ENCODE data around the gene SSUH2.
"Not testable (repeated sequence)": the region's sequence is repeated elsewhere in the genome, so short reads cannot be mapped to it uniquely, and the experiment has no call there.

The SSUH2 gene

DNA sequence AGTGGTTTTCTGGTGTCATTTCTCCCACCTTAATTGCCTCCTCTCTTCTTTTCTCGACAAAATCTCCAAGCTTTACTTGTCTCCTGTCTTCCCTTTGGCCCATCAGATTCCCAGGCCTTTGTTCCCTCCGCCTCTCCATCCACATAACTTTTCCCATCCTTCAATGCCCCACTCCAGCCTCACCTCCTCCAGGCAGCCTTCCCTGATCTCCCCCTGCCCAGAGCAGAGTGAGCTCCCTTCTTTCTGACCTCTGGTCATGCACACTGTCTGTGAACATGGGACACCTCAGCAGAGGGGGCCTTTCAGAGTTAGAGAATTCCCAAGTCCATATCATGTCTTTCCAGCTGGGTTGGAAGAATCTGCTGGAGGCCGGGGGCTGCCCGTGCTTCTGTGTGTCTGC is 14.6 kb upstream of the SSUH2 start:
- no peak for DNase-seq (ENCODE audit: low read depth)

DNA sequence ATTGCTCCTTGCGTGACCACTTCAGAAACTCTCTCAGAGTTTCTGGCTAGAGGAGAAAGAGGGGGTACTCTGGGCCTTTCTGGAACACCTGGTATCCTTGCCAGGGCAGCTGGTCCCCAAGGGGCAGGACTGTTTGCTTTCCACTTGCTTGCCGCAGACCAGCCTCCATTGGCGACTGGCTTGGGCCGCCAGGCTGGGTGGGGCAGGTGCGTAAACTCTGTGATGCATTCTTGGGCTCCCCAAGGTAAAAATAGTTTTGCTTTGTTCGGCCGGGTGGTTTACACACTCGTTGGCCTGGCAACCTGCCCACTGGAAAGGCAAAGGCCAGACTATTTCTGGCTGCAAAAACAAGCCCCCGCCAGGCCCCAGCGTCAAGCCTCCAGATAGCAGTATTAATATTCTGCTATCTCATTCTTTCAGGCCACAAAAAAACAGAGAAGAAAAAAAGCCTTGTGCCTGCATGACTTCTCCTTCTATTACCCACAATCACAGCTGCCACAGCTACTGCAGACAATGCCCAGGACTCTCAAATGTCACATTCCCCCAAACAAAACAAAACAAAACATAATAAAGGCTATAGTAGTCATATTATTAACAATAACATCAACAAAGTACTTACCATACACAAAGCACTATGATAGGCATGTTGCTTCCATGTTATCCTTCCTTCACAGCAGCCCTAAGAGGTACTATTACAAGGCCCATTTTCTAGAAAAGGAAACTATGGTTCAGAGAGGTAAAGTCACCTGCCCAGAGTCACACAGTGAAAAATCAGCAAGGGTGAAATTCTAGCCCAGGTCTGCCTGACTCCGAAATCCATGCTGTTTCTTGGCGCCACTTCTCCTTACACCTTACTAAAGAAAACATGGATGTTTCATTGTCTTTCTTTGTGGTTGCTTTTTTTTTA is 14.0 kb upstream of the SSUH2 start:
- no peak for DNase-seq (ENCODE audit: low read depth)

DNA sequence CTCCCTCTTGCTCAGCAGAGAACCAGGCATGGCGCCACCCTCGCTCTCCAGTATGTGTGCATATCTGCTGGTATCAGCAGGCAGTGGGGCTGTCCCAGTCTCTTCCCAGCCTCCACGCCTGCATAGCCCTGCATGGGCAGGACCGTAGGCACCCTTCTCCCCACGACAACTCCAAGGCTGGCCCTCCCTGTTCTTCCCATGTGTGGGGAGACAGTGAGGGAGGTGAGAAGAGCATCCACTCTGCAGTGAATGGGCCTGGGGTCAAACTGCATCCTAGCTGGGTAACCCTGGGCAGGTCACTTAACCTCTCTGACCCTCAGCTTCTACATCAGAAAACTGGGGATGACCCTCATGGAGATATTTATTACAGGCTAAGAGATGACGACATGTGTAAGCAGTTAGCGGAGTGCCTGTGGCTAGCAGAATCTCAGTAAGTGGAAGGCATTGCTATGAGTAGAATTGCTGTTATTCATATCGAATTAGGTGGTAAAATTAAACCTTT is 13.3 kb upstream of the SSUH2 start:
- no peak for DNase-seq (ENCODE audit: low read depth)

DNA sequence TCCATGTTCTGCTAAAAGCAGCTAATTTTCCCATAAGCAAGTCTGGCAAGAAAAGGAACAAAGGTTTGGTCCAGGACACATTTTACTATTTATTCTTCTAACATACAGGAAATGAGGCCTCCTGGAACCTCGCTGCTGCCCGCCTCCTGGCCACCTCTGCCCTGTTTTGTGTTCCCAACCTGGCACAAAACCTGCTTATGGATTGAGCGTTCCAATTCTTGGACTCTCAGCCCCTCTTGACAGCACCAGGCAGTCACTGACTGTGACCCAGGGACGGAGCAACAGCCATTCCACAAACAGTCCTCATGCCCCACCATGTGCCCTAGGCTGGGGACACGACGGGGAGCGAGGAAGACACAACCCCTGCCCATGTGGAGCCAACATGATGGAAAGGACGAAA is 11.6 kb upstream of the SSUH2 start:
- DNase-seq (ENCODE audit: low read depth): no peak

DNA sequence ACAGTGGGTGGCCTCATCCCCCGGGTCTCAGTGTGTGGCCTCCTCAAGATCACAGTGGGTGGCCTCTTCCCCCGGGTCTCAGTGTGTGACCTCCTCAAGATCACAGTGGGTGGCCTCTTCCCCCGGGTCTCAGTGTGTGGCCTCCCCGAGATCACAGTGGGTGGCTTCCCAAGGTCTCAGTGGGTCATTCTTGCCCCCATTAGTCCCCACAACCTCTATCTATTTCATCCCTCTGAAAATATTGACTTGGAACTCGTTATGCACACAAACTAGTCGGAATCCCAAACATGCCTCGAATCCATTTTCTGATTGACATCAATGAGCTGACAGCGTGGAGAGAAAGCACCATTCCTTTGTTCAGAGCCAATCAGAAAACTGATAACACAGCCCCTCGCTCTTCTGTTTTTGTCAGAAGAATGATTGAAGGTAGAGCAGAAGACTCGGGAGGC is 10.8 kb upstream of the SSUH2 start:
- DNase-seq (ENCODE audit: low read depth): no peak

DNA sequence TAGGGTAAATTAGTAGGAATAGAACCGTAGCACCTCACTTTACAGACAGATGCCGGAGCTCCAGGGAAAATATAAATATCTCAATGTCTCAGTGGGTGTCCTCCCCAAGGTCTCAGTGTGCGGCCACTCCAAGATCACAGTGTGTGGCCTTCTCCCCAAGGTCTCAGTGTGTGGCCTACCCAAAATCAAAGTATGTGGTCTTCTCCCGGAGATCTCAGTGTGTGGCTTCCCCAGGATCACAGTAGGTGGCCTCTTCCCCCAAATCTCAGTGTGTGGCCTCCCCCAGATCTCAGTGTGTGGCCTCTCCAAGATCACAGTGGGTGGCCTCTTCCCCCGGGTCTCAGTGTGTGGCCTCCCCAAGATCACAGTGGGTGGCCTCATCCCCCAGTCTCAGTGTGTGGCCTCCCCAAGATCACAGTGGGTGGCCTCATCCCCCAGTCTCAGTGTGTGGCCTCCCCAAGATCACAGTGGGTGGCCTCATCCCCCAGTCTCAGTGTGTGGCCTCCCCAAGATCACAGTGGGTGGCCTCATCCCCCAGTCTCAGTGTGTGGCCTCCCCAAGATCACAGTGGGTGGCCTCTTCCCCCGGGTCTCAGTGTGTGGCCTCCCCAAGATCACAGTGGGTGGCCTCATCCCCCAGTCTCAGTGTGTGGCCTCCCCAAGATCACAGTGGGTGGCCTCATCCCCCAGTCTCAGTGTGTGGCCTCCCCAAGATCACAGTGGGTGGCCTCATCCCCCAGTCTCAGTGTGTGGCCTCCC is 10.2 kb upstream of the SSUH2 start:
- not testable (repeated sequence) for DNase-seq (ENCODE audit: low read depth)

DNA sequence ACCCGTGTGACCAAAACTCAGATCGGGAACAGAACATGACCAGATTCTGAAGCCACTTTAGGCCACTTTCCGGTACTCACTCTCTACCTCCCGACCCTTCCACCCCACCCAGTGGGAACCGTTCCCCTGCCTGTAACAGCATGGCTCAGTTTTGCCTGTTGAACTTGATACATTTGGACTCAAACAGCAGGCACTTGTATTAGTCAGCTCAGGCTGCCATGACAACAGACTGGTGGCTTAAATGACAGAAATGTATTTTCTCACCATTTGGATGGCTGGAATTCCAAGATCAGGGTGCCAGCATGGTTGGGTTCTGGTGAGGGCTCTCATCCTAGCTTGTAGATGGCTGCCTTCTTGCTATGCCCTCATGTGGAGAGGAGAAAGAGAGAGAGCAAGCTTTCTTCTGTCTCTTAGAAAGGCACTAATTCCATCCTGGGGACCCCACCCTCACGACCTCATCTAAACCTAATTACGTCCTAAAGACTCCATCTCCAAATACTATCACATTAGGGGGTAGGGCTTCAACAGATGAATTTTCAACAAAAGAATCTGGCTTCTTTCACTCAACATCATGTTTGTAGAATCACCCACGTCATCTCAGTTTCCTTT is 9.3 kb upstream of the SSUH2 start:
- DNase-seq (ENCODE audit: low read depth): no peak

DNA sequence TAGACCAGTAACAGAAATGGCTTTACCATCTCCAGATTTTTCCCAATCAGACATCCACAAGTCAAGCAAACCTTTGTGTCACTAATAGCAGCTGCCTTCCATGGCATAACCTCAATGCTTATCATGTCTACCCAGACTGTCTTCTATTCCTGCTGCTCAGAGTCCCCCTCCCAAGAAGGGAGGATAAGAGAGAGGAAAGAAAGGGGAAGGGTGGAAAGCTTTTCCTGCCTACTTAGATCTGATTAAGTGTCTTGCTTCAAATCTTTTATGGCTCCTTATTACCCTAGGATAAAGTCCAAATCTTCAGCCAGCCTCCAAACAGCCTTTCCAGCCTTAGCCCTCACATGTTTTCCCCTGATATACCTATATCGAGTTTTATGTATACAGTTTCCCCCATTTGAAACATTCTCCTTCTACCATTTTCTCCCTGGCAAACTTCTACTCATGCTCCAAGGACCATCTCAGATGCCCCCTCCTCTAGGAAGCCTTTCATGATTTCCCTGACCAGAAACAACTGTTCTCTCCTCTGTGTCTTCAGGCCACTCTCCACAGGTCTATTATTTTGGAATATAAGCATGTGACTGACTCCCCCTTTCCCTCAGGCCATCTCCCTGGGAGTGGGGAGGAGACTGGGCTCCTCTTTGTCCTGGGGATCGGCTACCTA is 7.9 kb upstream of the SSUH2 start:
- no peak for DNase-seq (ENCODE audit: low read depth)

DNA sequence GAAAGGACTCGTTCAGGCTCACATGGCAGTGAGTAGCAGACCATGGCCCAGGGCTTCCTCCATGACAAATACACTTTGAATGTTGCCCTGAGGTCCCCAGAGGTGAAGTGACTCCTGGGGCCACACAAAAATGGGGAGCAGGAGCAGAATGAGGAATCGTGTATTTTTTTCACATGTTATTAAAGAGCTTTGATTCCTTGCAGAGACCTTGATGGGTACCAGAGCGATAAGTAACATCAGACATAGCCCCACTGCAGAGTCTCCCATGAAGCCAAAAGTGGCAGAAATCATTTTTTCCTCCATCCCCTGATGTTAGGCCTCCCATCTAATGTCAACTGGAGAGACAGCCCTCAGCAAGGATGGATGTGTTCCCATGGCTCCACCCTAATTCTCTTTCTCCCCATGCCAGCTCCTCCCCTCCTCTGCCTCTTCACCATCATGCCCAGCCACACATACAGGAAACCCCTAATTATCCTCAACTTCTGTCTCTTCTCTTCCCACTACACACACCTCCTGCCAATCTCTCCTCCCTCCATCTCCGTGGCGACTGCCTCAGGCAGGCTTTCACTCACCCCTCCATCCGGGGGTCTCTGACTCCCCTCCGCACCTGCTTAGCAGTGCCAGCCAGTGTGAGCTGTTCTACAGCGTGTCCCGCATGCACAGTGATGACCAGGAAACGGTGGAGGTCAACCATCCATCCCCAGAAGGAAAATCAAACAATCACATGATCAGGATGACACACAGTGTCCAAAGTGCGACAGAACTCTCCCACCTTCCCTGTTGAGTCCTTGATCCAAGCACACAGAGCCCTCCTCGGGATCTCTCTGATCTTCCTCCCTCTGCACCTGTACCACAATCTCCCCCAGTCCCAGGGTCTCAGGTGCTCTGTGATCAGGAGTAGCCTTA is 7.1 kb upstream of the SSUH2 start:
- DNase-seq (ENCODE audit: low read depth): no peak

DNA sequence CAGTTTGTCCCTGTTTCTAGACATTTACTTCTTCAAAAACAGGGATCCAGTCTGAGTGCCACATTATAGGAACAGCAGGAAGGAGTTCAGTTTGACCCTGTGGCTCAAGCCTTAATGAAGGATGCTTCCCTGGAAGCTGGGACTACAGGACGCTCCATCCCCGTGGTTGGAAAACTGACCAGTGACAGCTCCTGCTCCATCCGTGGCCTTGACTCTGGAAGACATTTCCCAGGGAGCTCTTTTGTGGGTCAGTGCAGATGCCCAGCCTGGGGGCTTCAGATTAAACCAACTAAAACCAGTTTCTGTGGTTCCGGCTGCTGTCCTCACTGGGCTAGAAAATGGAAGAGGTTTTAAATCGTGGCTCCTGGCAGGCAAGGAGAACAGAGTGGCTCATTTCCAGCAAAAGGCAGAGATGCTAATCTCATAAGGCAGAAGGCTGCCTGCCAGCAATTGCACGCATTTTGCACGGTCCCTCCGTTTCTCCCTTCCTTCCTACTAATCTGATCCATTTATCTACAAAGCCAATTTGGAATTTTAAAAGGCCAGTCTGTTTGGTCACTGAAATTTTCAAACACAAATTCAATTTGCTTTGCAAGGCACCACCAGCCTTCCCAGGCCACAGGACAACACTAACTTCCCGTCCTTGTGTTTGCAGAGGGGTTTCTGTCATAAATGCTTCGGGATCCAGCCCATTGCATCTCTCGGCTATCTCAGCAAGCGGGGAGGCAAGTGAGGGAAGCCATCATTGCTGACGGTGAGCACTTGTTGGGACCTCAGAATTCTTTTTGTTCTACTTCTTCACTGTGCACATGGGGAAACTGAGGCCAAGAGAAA is 6.2 kb upstream of the SSUH2 start:
- no peak for DNase-seq (ENCODE audit: low read depth)

DNA sequence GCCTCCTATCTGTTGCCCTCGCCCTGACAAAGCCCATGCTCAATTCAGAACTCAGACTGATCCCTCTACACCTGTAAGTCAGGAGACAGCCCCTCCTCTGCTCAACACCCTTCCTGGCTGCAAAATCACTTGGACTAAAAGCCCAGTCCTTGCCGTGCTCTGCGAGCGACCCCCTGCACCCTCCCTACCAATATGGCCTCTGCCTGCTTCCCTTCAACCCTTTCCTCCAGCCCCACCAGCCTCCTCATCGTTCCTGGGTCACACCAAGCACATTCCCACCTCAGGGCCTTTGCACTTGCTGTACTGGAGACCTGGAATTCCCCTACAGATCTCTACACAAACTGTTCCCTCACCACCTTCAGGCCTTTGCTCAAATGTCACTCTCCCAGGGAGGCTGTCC is 5.2 kb upstream of the SSUH2 start:
- DNase-seq (ENCODE audit: low read depth): no peak

DNA sequence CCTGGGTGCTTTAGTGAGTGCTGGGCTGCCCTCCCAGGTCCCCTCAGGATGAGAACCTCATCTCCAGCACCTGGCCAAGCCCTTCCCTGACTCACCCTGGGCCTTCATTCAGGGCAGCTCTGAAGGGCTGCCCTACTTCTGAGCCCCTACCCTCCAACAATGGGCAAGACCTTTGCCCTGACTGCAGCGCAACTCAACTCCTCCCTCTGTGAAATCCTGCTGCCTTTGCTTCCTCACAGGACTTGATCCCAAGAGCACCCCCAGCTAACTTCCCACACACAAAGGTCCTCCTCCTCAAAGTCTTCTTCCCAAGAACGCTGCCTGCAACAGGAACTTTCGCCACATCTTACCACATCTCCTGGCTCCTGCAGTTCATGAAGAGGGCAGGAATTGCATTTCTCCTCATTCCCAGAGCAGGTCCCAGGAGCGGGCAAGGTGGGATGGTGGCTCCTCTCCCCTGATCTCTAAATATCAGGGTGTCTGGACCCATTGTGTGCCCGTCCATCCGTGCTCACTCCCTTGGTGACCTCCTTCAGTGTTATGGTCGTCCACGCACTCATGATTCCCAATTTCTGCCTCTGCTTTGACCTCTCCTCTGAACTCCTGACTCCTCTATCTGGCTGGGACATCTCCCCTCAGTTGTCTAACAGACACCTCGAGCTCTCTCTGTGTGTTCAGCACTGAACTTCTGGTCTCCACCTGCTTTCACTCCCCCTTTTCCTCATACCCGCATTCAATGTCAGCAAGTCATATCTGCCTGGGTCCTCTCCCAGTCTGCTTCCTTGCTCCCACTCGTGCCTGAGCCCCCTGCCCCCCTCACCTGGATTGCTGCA is 4.5 kb upstream of the SSUH2 start:
- DNase-seq (ENCODE audit: low read depth): no peak

DNA sequence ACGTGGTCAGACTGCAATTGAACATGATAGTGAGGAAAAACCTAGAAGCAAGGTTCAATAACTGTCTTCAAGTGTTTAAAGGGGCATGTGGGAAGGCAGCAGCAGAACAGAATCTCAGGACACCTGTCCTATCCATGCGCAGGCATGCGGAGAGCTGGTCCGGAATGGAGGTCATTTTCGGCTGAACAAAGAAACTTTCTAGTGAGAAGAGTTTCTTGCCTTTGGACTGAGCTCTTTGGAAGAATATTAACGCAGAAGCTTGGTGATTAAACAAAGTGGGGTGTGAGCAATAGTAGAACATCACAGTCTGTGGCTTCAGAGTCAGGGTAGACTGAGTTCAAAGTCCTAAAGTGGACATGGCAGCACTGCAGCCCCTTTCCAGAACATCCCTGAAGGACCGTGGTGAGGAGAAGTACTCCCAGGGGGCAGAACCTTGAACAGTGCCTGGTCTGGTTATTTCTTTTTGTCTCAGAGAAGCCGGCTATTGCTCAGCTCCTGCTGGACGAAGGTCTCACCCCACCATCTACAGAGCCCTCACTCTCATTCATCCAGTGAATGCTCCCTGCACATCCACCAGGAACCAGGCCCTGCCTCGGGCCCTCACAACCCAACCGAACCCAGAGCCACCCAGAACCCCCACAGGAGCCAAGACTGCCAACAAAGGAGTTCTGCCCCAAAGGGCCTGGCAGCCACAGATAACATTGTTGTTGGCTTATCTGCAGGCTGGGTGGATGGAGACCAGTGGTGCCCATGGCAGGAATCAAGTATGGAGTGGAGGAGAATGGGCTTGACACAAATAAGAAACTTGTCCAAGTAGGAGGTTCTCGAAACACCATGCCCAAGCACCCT is 2.8 kb upstream of the SSUH2 start:
- no peak for DNase-seq (ENCODE audit: low read depth)

DNA sequence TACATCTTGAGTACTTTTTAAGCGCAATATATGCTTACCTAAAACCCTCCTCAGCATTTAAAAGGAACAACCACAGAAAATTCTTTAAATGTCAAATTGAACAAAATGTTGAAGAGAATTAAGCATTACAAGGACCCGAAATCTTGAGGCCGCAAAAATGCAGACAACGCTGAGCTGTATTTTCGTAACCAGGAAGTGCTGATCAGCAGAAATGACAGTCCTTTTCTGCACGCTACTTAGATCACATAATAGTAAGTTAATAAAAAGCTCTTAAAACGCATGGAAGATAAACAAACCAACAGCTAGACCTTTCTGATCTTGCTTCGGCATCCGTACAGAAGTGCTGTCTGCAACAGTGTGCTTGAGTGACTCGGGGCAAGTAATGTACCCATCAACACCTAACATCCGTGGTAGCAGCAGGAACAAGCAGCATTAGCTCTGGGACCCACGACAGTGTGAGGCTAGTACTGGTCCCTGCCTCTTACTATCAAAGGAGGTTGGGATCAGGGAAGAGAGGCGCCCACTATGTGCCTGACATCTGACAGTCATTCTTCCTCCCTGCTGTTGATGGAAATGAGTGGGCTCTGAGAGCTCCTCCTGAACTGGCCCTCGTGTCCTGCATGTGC is 1.8 kb upstream of the SSUH2 start:
- DNase-seq (ENCODE audit: low read depth): no peak

DNA sequence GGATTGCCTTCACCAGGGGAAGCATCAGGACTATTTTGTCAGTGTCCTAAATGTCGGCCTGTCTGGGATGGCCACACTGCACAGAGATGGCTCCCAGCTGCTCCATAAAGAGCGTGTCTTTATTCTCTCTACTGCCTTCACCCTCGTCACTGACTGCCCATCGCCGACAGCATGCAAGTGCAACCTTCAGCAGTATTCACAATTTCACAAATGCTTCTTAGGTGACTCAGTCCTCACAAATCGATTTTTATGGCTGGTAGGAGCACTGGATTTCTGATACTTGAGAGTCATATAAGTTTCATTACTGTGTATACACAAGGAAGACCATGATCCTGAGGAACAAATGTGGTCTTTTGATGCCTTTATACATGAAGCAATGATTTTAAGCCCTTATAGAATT is 1.1 kb upstream of the SSUH2 start:
- no peak for DNase-seq (ENCODE audit: low read depth)

DNA sequence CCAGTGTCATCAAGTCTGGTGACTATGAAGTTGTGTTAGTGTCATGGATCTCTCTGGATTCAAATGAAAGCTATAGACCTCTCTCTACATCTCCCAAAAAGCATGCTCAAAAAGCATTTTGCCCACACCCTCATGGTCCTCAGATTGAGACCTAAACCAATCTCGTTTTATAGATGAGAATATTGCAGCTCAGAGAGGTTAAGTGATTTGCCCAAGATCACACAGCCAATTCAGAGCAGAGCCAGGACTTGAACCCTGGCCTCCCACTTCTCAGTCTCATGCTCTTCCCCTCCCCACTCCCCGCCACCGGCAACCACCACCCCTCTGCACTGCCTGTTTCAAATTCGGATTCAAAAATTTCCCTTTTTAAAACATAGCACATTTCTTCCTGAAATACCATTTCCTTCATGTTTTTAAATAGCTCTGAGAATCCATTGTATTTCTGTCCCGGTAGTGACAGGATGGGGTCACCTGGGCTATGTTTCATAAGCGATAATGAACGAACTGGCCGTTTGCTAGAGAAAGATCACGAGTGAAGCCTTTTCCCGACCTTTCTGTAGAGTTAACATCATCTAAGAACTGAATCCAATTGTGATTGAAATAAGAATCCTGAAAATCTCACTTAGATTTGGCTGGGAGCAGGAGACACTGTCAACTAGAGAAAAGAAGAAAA is 769 bp downstream of the SSUH2 start:
- no peak for DNase-seq (ENCODE audit: low read depth)

DNA sequence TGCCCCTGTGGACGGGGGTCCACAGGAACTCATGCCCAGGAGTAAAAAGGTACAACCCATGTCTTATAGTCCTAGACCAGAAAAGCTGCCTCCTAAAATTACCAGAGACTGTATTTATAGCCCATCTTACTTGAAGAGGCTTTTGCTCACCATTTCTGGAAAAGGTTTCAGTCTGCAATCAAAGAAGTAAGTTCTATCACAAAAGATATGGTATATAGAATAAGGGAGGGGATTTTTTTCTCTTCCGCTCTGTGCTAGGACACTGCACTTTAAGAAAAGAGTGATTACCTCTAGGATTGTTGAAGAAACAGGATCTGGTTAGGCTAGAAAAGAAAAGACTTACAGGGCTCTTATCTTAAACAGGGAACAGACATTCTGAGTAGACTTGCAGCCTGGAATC is 2.6 kb downstream of the SSUH2 start:
- no peak for DNase-seq (ENCODE audit: low read depth)
